CD4-positive, alpha-beta T cell treated with Interleukin-4 for 1 hour (primary cell): ENCODE results near the gene CMSS1.

Source experiments
- DNase-seq, 2 donors: peaks; one replicate each; pipeline ENCODE4 v3.0.0-alpha.2; 2020 to 2022

Gene CMSS1

GRCh38 chr3:99877031-99877579 is 59.4 kb downstream of the CMSS1 start:
- DNase-seq: no peak

GRCh38 chr3:99878005-99878404 is 60.3 kb downstream of the CMSS1 start:
- DNase-seq: no peak

- no peak for DNase-seq
Measured at GRCh38 chr3:99879275-99879674, 61.6 kb downstream of the CMSS1 start.

GRCh38 chr3:99881121-99881524 is 63.5 kb downstream of the CMSS1 start:
- no peak for DNase-seq

- no peak for DNase-seq
Measured at GRCh38 chr3:99882436-99883137, 64.9 kb downstream of the CMSS1 start.

- DNase-seq: no peak
Measured at GRCh38 chr3:99883138-99883461, 65.4 kb downstream of the CMSS1 start.

GRCh38 chr3:99883693-99884092 is 66.0 kb downstream of the CMSS1 start:
- no peak for DNase-seq

GRCh38 chr3:99884484-99884883 is 66.8 kb downstream of the CMSS1 start:
- no peak for DNase-seq

- DNase-seq: no peak
Measured at GRCh38 chr3:99885085-99885484, 67.4 kb downstream of the CMSS1 start.

GRCh38 chr3:99885851-99886250 is 68.2 kb downstream of the CMSS1 start:
- no peak for DNase-seq

- DNase-seq: no peak
Measured at GRCh38 chr3:99891610-99892285, 74.1 kb downstream of the CMSS1 start.

- no peak for DNase-seq
Measured at GRCh38 chr3:99892332-99892731, 74.7 kb downstream of the CMSS1 start.

- no peak for DNase-seq
Measured at GRCh38 chr3:99895131-99895696, 77.6 kb downstream of the CMSS1 start.

GRCh38 chr3:99895703-99896441 is 78.2 kb downstream of the CMSS1 start:
- DNase-seq: peak in 1 of 2 donors; percentile 22

- no peak for DNase-seq
Measured at GRCh38 chr3:99896482-99896881, 78.8 kb downstream of the CMSS1 start.

GRCh38 chr3:99899603-99900002 is 81.9 kb downstream of the CMSS1 start:
- no peak for DNase-seq

- no peak for DNase-seq
Measured at GRCh38 chr3:99900248-99900647, 82.6 kb downstream of the CMSS1 start.

- DNase-seq: no peak
Measured at GRCh38 chr3:99901200-99901926, 83.7 kb downstream of the CMSS1 start.

- DNase-seq: no peak
Measured at GRCh38 chr3:99902091-99902490, 84.4 kb downstream of the CMSS1 start.

GRCh38 chr3:99903869-99904268 is 86.2 kb downstream of the CMSS1 start:
- no peak for DNase-seq

- DNase-seq: no peak
Measured at GRCh38 chr3:99907959-99908544, 90.4 kb downstream of the CMSS1 start.
